ENCODE results near the gene SERF2.
"Not testable (repeated sequence)": the region's sequence is repeated elsewhere in the genome, so short reads cannot be mapped to it uniquely, and the experiment has no call there.

SERF2 gene

DNA sequence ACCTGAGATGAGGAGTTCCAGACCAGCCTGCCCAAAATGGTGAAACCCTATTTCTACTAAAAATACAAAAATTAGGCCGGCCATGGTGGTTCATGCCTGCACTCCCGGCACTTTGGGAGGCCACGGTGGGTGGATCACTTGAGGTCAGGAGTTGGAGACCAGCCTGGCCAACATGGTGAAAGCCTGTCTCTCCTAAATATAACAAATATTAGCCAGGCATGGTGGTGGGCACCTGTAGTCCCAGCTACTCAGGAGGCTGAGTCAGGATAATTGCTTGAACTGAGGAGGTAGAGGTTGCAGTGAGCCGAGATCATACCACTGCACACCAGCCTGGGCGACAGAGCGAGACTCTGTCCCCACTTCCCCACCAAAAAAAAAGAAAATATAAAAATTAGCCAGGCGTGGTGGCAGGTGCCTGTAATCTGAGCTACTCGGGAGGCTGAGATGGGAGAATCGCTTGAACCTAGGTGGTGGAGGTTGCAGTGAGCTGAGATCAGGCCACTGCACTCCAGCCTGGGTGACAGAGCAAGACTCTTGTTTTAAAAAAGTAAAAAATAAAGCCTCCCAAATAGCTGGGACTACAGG lies 38.7 kb downstream of the SERF2 start:
- not testable (repeated sequence) for DNase-seq

DNA sequence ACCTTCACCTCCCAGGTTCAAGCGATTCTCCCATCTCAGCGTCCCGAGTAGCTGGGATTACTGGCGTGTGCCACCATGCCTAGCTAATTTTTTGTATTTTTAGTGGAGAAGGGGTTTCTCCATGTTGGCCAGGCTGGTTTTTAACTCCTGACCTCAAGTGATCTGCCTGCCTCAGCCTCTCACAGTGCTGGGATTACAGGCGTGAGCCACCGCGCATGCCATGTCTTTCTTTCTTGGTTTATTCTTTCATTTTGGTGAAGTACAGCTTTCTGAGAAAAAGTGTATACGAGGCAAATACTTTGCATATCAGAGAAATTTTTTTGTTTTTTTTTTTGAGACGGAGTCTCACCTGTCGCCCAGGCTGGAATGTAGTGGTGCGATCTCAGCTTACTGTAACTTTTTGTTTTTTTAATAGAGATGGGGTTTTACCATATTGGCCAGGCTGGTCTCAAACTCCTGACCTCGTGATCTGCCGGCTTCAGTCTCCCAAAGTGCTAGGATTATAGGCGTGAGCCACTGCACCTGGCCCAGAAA lies 39.5 kb downstream of the SERF2 start:
- not testable (repeated sequence) for DNase-seq

DNA sequence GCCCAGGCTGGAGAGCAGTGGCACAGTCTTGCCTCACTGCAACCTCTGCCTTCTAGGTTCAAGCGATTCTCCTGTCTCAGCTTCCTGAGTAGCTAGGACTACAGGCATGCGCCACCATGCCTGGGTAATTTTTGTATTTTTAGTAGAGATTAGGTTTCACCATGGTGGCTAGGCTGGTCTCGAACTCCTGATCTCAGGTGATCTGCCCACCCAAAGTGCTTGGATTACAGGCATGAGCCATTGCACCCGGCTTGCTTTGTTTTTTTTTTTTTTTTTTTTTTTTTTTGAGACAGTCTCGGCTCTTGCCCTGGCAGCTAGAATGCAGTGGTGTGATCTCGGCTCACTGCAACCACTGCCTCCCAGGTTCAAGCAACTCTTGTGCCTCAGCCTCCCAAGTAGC lies 40.4 kb downstream of the SERF2 start:
- not testable (repeated sequence) for DNase-seq

DNA sequence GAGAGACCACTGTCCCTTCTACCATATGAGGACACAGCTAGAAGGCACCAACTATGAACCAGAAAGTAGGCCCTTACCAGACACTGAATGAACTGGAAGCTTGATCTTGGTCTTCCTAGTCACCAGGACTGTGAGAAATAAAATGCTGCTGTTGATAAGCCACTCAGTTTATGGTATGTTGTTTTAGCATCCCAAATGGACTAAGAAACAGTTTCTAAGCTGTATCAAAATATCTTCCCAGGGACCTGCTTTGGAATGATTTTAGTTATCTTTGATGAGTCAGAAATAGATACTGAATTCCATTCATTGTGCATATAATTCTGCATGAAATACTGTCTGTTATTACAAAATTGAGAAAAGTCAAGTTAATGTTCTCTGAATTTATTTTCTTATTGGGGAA lies 53.3 kb downstream of the SERF2 start:
- peak; percentile 17 for DNase-seq

Data from fibroblast of skin of scalp (primary cell).